AG04449 (cell line): ENCODE measurements around the gene HOXA10.

ENCODE experiments used
- CTCF ChIA-PET: fragments of 350-600 bp; formaldehyde crosslinking; extraction: SDS; loops from one replicate; lab custom pipeline; 2021; ENCODE audit warnings: antibody characterized with exemption; lab: Yijun Ruan, JAX
- POLR2A ChIA-PET: fragments of 400-600, 350-600 bp; formaldehyde crosslinking; extraction: SDS; loops from one replicate; lab custom pipeline; 2020; ENCODE audit warnings: antibody characterized with exemption, inconsistent platforms; lab: Yijun Ruan, JAX
- DNase-seq: peaks from one replicate; pipeline ENCODE4 v3.0.0-alpha.2; 2010; ENCODE audit warnings: low read depth, low spot score
- H3K4me3 ChIP-seq: 2 replicates; pipeline ENCODE4 v1.5.1; 2011; ENCODE audit warnings: low read depth, mild to moderate bottlenecking, control low read depth, low read length
- TF ChIP-seq, protein P1 (sequence below): IDR thresholded peaks from one replicate; pipeline ENCODE4 v1.5.1; 2011; ENCODE audit warnings: mild to moderate bottlenecking, moderate library complexity, low read length, control low read depth, inconsistent platforms; ENCODE audit not compliant: insufficient read depth; ENCODE audit errors: missing control alignments

Gene HOXA10

DNA sequence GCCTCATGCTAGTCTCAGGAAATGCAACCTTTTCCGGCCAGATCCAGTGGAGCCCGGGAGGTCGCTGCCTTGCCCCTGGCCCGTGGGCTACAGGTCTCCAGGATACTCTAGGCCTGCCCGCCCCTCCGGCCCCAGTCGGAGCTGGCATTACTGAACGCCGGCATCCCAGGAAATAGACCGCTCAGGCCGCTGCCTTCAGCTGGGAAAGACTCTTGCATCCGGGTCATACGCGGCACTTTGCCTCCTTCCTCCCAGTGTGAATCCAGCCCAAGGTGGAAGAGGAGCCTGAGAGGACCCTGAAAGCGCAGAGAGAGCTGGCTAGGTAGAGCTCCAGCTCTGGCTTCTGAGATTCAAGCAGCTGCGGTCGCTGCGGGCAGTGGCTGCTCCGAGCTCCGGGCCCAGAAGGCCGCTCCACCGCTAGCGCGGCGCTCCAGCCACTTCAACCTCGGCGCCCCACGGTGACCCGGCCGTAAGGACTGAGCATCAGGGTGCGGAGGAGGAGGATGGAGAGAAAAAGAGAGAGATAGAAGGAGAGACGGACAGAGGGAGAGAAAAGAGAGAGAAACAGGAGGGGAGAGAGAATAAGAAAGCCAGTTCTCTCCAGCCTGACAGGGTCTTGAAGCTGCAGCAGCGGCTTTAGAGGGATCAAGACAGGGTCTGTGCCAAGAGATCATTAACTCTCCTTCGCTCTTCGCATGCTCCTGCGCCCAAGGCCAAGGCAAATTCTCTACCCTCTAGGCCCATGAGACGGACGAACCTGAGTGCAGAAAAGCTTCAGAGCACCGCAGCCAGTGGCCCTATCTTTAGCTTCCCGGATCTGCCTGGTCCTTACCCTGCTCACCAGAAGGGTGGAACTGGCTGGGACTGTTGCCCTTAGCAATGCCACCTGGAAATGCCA, 1.8 kb upstream of the HOXA10 start:
- CTCF ChIA-PET = interaction anchor here (0.9 to 9.5 kb wide), 4 partner anchors 11 to 1283 kb away, joined by 4 to 117 read pairs (median 8); partner anchors contain the start of gene HOXA9
- peak overlapping the region; percentile 75 for H3K4me3 ChIP-seq
- no peak for DNase-seq
- POLR2A ChIA-PET = interaction anchor here (0.8 to 5.5 kb wide), 4 partner anchors 6 to 14 kb away, joined by 3 to 53 read pairs (median 23); partner anchors contain the start of gene HOXA9
- TF ChIP-seq, protein P1, sequence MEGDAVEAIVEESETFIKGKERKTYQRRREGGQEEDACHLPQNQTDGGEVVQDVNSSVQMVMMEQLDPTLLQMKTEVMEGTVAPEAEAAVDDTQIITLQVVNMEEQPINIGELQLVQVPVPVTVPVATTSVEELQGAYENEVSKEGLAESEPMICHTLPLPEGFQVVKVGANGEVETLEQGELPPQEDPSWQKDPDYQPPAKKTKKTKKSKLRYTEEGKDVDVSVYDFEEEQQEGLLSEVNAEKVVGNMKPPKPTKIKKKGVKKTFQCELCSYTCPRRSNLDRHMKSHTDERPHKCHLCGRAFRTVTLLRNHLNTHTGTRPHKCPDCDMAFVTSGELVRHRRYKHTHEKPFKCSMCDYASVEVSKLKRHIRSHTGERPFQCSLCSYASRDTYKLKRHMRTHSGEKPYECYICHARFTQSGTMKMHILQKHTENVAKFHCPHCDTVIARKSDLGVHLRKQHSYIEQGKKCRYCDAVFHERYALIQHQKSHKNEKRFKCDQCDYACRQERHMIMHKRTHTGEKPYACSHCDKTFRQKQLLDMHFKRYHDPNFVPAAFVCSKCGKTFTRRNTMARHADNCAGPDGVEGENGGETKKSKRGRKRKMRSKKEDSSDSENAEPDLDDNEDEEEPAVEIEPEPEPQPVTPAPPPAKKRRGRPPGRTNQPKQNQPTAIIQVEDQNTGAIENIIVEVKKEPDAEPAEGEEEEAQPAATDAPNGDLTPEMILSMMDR = no peak

DNA sequence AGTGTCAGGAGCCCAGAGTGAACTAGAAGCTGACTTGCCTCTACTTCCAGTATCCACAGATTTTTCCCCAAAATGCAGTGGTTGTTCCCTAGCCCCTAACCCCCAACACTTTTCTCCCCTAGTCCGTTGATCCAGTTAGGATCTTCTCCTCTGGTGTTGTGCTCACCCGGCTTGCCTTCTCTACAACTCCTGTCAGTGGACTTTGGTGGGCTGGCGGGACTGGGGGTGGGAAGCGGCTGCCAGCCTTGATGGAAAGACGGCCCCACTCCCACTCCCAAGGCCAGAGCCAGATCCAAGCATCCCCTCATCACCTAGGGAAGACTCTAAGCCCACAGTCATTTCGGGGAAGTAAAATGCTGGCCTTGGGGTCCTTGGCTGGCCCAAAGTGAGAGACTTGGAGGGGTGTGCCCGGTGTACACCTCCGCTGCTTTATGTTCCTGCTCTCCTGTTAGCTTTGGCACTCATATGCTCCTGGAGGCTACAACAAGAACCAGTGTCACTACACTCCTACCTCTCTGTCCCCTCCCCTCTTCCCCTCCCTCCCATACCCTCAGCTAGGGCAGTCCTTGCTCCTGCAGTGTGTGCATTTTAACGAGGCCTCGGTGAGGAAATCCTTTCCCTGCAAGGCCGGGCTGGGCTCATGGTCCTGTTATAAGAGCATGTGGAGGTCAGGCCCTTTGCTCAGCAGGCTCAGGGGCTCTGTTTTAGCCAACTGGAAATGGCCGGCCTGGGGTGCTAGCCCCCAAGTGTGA, 930 bp upstream of the HOXA10 start:
- TF ChIP-seq, protein P1 = no peak
- POLR2A ChIA-PET = interaction anchor here (0.8 to 5.5 kb wide), 3 partner anchors 9 to 13 kb away, joined by 3 to 33 read pairs (median 13); partner anchors contain the start of gene HOXA9
- H3K4me3 ChIP-seq = peak overlapping the region; percentile 75
- no peak for DNase-seq
- CTCF ChIA-PET = interaction anchor here (0.9 to 9.5 kb wide), 4 partner anchors 11 to 24 kb away, joined by 3 to 117 read pairs (median 6); partner anchors contain the start of genes HOXA13 and HOXA9

DNA sequence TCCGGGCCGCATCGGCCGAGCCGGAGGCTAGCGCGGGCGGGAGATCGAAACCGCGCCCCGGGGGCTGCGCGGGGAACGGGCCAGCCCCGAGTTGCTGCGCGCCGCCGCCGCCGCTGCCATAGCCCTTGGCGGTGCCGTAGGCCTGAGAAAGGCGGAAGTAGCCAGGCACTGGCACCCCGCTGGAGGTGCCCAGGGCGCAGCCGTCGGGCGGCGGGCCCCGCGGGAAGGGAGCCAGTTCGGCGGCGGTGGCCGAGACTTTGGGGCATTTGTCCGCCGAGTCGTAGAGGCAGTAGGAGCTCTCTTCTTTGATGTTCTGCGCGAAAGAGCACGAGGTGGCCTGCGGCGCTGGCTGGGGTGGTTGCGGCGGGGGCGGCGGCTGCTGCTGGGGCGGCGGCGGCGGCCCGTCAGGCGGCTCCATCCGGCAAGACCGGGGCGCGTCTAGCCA, 587 bp downstream of the HOXA10 start:
- TF ChIP-seq, protein P1 = no peak
- ChIA-PET CTCF (interaction anchor here (1.3 to 9.5 kb wide), 4 partner anchors 9 to 21 kb away, joined by 3 to 117 read pairs (median 3); partner anchors contain the start of genes HOXA3, HOXA7 and HOXA9), POLR2A (interaction anchor here (2.8 to 5.5 kb wide), 2 partner anchors 11 to 12 kb away, joined by 9 to 33 read pairs; partner anchors contain the start of gene HOXA11)
- no peak for DNase-seq
- peak overlapping the region; percentile 75 for H3K4me3 ChIP-seq

DNA sequence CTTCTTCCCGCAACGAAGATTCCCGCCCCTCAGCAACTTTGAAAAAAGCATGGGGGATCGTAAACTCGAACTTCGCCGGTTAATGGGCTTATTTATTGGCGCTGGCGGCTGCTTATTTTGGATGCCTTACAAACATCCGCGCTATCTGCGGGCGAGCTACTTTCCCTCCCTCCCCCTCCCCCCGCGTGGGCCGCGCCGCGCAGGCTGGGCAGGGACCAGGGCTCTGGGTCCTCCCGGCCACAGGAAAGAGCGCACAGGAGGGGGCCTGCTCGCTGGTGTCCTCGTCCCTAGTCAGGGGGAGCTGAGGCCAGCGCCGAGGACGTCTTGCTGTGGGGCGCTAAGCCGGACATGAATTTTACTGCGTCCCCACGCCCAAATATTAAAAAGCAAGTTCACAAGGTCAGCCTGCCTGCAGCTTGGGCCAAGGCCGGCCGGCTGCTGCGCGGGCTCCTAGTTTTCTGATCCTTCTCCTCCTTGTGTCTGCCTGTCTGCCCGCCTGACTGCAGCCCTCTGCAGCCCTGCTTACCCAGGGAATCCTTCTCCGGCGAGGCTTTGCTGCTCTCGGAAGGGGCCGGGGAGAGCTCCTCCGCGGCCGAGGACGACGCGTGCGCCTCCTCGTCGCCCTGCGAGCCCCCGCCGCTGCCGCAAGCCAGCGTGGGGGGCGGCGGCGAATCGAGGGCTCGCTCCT, 1.2 kb downstream of the HOXA10 start:
- no peak for DNase-seq
- ChIA-PET CTCF (interaction anchor here (1.3 to 9.5 kb wide), 5 partner anchors 9 to 22 kb away, joined by 3 to 117 read pairs (median 3); partner anchors contain the start of genes HOXA3, HOXA7 and HOXA9), POLR2A (interaction anchor here (0.8 to 5.5 kb wide), 3 partner anchors 9 to 11 kb away, joined by 3 to 33 read pairs (median 9); partner anchors contain the start of gene HOXA11)
- peak overlapping the region; percentile 75 for H3K4me3 ChIP-seq
- TF ChIP-seq, protein P1 = no peak

DNA sequence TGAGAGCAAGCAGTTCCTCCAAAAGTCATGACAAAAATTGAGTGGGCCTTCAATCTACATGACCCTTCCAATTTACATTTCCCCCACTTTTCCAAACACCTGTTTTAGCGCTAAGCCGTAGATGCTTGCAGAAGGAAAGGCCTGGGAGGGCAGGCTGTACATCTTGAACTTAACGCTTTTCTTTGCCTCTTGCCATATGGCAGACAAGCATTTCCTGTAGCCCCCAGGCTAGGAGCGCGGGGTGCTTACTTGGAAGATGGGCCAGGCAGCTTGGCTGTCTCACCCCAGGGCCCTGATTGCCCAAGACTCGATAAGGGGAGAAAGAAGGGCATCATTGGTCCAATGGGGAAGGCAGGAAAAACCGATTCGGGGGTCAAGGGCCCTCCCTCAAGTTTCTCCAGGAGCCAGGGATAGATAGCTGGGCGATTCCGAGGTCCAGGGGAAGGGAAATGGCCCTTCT, 1.8 kb downstream of the HOXA10 start:
- peak overlapping the region; percentile 75 for H3K4me3 ChIP-seq
- no peak for DNase-seq
- TF ChIP-seq, protein P1 = no peak
- CTCF ChIA-PET = interaction anchor here (1.0 to 9.5 kb wide), 8 partner anchors 6 to 1321 kb away, joined by 3 to 117 read pairs (median 3); partner anchors contain the start of genes HOXA3, HOXA7 and HOXA9
- POLR2A ChIA-PET = interaction anchor here (0.8 to 5.5 kb wide), 4 partner anchors 8 to 1316 kb away, joined by 3 to 33 read pairs (median 8); partner anchors contain the start of gene HOXA11
